B cell (primary cell): ENCODE measurements around the gene ZNF345.

ENCODE experiments used
- EZH2 ChIP-seq: IDR thresholded peaks from 2 replicates; pipeline ENCODE4 v1.6.1; 2012; ENCODE audit warnings: borderline replicate concordance, low read depth, mild to moderate bottlenecking, moderate library complexity, low read length; ENCODE audit not compliant: insufficient read depth, poor library complexity, severe bottlenecking
- TF ChIP-seq, protein P1 (sequence below): fragments of 200-600 bp; IDR thresholded peaks from one replicate; pipeline ENCODE4 v1.8.0; 2022; ENCODE audit warnings: antibody characterized with exemption, mild to moderate bottlenecking

DNA sequence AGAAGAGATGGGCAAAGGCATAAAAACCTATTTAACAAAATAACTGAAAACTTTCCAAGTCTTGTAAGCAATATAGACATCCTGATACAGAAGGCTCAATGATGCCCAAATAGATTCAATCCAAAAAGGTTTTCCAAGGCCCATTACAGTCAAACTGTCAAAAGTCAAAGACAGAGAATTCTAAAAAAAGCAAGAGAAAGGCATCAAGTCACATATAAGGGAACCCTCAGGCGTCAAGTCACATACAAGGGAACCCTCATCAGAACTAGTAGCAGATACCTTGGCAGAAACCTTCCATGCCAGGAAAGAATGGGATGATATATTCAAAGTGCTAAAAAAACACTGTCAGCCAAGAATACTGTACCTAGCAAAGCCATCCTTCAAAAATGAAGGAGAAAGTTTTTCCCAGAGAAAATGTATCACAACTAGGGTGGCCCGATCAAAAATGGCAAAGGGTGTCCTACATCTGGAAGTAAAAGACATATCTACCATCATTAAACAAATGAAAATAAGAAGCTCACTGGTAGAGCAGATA, 44.2 kb downstream of the ZNF345 start:
- TF ChIP-seq, protein P1, sequence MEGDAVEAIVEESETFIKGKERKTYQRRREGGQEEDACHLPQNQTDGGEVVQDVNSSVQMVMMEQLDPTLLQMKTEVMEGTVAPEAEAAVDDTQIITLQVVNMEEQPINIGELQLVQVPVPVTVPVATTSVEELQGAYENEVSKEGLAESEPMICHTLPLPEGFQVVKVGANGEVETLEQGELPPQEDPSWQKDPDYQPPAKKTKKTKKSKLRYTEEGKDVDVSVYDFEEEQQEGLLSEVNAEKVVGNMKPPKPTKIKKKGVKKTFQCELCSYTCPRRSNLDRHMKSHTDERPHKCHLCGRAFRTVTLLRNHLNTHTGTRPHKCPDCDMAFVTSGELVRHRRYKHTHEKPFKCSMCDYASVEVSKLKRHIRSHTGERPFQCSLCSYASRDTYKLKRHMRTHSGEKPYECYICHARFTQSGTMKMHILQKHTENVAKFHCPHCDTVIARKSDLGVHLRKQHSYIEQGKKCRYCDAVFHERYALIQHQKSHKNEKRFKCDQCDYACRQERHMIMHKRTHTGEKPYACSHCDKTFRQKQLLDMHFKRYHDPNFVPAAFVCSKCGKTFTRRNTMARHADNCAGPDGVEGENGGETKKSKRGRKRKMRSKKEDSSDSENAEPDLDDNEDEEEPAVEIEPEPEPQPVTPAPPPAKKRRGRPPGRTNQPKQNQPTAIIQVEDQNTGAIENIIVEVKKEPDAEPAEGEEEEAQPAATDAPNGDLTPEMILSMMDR: no peak
- no peak for TF ChIP-seq EZH2
